H1 (cell line): Measurements from ENCODE around the gene TMEM125. TPM values are rescaled to one million over a fixed set of nuclear protein-coding genes. Genes with fewer than 3 reads are reported as not detected.

Experiments
- CTCF ChIA-PET: fragments of 300-600 bp; sonication (Branson Sonifier 250); formaldehyde crosslinking; loops from one replicate; lab custom pipeline; 2021; ENCODE audit not compliant: partially characterized antibody; lab: Charles Lee
- POLR2A ChIA-PET: fragments of 300-600 bp; sonication (Branson Sonifier 250); formaldehyde crosslinking; loops from one replicate; lab custom pipeline; 2021; ENCODE audit warnings: inconsistent platforms; ENCODE audit not compliant: partially characterized antibody; lab: Charles Lee
- DNase-seq, 2 experiments: peaks; one replicate each; pipeline versions ENCODE4 v3.0.0 to v3.0.0-alpha.2; 2010 to 2022; ENCODE audit warnings: low spot score in 2 of 2, low read depth in 1 of 2, mixed read lengths in 1 of 2
- FAIRE-seq: peaks from 2 replicates; lab custom pipeline; 2011; peaks lifted over from hg19 to GRCh38; lab: Jason Lieb, UNC
- H2AFZ ChIP-seq: 2 replicates; pipeline ENCODE4 v1.8.1; 2012; ENCODE audit warnings: low read length, inconsistent platforms
- H2AK5ac ChIP-seq: 2 replicates; pipeline ENCODE4 v1.6.1; 2013; ENCODE audit warnings: low read depth, low read length
- H2BK120ac ChIP-seq: replicated peaks from 2 replicates; pipeline ENCODE3; 2013; ENCODE audit warnings: low read depth, low read length, inconsistent platforms
- H2BK12ac ChIP-seq: 2 replicates; pipeline ENCODE4 v1.6.1; 2013; ENCODE audit warnings: low read depth, low read length
- H2BK15ac ChIP-seq: 2 replicates; pipeline ENCODE4 v1.6.1; 2013; ENCODE audit warnings: low read length
- H2BK20ac ChIP-seq: 2 replicates; pipeline ENCODE4 v1.6.1; 2013; ENCODE audit warnings: low read length
- H2BK5ac ChIP-seq: 2 replicates; pipeline ENCODE4 v1.6.1; 2013; ENCODE audit warnings: low read depth, low read length
- H3K14ac ChIP-seq: 2 replicates; pipeline ENCODE4 v1.6.1; 2013; ENCODE audit warnings: inconsistent platforms; ENCODE audit not compliant: insufficient read length
- H3K18ac ChIP-seq: 2 replicates; pipeline ENCODE4 v1.6.1; 2013; ENCODE audit warnings: low read length; ENCODE audit errors: extremely low read depth
- H3K23ac ChIP-seq: 2 replicates; pipeline ENCODE4 v1.6.1; 2013; ENCODE audit warnings: inconsistent platforms; ENCODE audit not compliant: insufficient read length
- H3K23me2 ChIP-seq: 2 replicates; pipeline ENCODE4 v1.6.1; 2013; ENCODE audit warnings: low read depth, low read length
- H3K27ac ChIP-seq: 2 replicates; pipeline ENCODE4 v1.6.1; 2011; ENCODE audit warnings: low read depth, low read length, inconsistent platforms
- H3K27me3 ChIP-seq, 4 experiments: replicated peaks in 1 of 4; 1 replicate in 1 of 4; 2 replicates in 3 of 4; pipeline versions ENCODE4 v1.6.1 to v1.8.1; 2011 to 2013; ENCODE audit warnings: low read length in 3 of 4, mild to moderate bottlenecking in 3 of 4, inconsistent platforms in 2 of 4, mixed read lengths in 2 of 4, moderate library complexity in 1 of 4; ENCODE audit not compliant: control insufficient read depth in 3 of 4, insufficient read depth in 3 of 4; ENCODE audit errors: extremely low read depth in 1 of 4
- H3K36me3 ChIP-seq, 4 experiments: 2 replicates each; pipeline versions ENCODE4 v1.6.1 to v1.8.1; 2011 to 2013; ENCODE audit warnings: mild to moderate bottlenecking in 4 of 4, low read length in 3 of 4, moderate library complexity in 2 of 4, control low read depth in 1 of 4, inconsistent platforms in 1 of 4; ENCODE audit not compliant: insufficient read depth in 4 of 4, control insufficient read depth in 2 of 4
- H3K4ac ChIP-seq: replicated peaks from 2 replicates; pipeline ENCODE3; 2013; ENCODE audit warnings: low read length, low read depth, mixed read lengths, inconsistent platforms; ENCODE audit not compliant: insufficient read length
- H3K4me1 ChIP-seq, 4 experiments: replicated peaks in 1 of 4; 1 replicate in 1 of 4; 2 replicates in 3 of 4; pipeline versions ENCODE4 v1.6.1 to v1.8.1; 2011 to 2013; ENCODE audit warnings: low read length in 3 of 4, inconsistent platforms in 2 of 4, mixed read lengths in 1 of 4; ENCODE audit not compliant: insufficient read depth in 4 of 4, control insufficient read depth in 3 of 4
- H3K4me2 ChIP-seq, 2 experiments: 2 replicates each; pipeline versions ENCODE4 v1.6.1 to v1.8.1; 2011 to 2013; ENCODE audit warnings: low read depth in 2 of 2, low read length in 2 of 2, control low read depth in 1 of 2, inconsistent platforms in 1 of 2, mild to moderate bottlenecking in 1 of 2; ENCODE audit not compliant: insufficient read depth in 1 of 2
- H3K4me3 ChIP-seq, 4 experiments: fragments of 200-600, 300-600 bp in 1 of 4; sonication (generic), shearing (Covaris generic), sonication (Bioruptor Twin) in 1 of 4; 2 replicates each; pipeline versions ENCODE4 v1.5.1 to v1.8.1; 2011 to 2016; ENCODE audit warnings: low read length in 4 of 4, low read depth in 3 of 4, control low read depth in 2 of 4, inconsistent platforms in 2 of 4, mild to moderate bottlenecking in 2 of 4, mixed read lengths in 1 of 4, moderate library complexity in 1 of 4; ENCODE audit not compliant: insufficient read depth in 2 of 4; ENCODE audit errors: extremely low read depth in 1 of 4
- H3K56ac ChIP-seq: replicated peaks from 2 replicates; pipeline ENCODE3; 2013; ENCODE audit warnings: low read depth, mild to moderate bottlenecking, mixed read lengths, low read length, inconsistent platforms; ENCODE audit not compliant: insufficient read length
- H3K79me1 ChIP-seq: 2 replicates; pipeline ENCODE4 v1.6.1; 2013; ENCODE audit warnings: low read depth, low read length, control low read depth
- H3K79me2 ChIP-seq, 2 experiments: 2 replicates each; pipeline versions ENCODE4 v1.6.1 to v1.8.1; 2012 to 2013; ENCODE audit warnings: low read length in 2 of 2, mild to moderate bottlenecking in 2 of 2, inconsistent platforms in 1 of 2; ENCODE audit not compliant: insufficient read depth in 2 of 2, control insufficient read depth in 1 of 2
- H3K9ac ChIP-seq, 4 experiments: replicated peaks in 1 of 4; 1 replicate in 1 of 4; 2 replicates in 3 of 4; pipeline versions ENCODE4 v1.6.1 to v1.8.1; 2011 to 2013; ENCODE audit warnings: low read depth in 3 of 4, low read length in 3 of 4, control low read depth in 2 of 4, mild to moderate bottlenecking in 2 of 4, moderate library complexity in 2 of 4, inconsistent platforms in 1 of 4; ENCODE audit errors: extremely low read depth in 1 of 4
- H3K9me3 ChIP-seq, 2 experiments: 2 replicates each; pipeline versions ENCODE4 v1.6.1 to v1.8.1; 2012 to 2013; ENCODE audit warnings: mild to moderate bottlenecking in 2 of 2, moderate library complexity in 2 of 2, control low read depth in 1 of 2, inconsistent platforms in 1 of 2, low read depth in 1 of 2, low read length in 1 of 2, mixed read lengths in 1 of 2; ENCODE audit not compliant: insufficient read depth in 2 of 2
- H4K20me1 ChIP-seq, 2 experiments: replicated peaks in 1 of 2; 2 replicates each; pipeline versions ENCODE3 to v1.8.1; 2011 to 2013; ENCODE audit warnings: inconsistent platforms in 2 of 2, low read length in 2 of 2, mild to moderate bottlenecking in 1 of 2; ENCODE audit not compliant: insufficient read depth in 2 of 2, control insufficient read depth in 1 of 2
- H4K5ac ChIP-seq: 2 replicates; pipeline ENCODE4 v1.6.1; 2013; ENCODE audit warnings: low read length, low read depth, mixed read lengths, inconsistent platforms; ENCODE audit not compliant: insufficient read length
- H4K8ac ChIP-seq: 2 replicates; pipeline ENCODE4 v1.8.0; 2013; ENCODE audit warnings: mild to moderate bottlenecking, moderate library complexity, low read length, inconsistent platforms; ENCODE audit not compliant: insufficient read depth; ENCODE audit errors: extremely low read depth
- H4K91ac ChIP-seq: replicated peaks from 2 replicates; pipeline ENCODE3; 2013; ENCODE audit warnings: low read length, mixed read lengths, inconsistent platforms; ENCODE audit not compliant: insufficient read length
- BACH1 ChIP-seq: IDR thresholded peaks from 2 replicates; pipeline ENCODE4 v1.6.1; 2012; ENCODE audit warnings: low read length, improper control_type of control experiment
- CBX5 ChIP-seq: fragments of 300-800, 300-1000 bp; sonication (generic); IDR thresholded peaks from 2 replicates; pipeline ENCODE4 v1.7.1; 2016; ENCODE audit warnings: antibody characterized with exemption, low read length, low read depth
- CBX8 ChIP-seq: fragments of 300-800, 300-1000 bp; sonication (generic); IDR thresholded peaks from 2 replicates; pipeline ENCODE4 v1.7.1; 2016; ENCODE audit warnings: low read depth, low read length, borderline replicate concordance
- CHD1 ChIP-seq: IDR thresholded peaks from 2 replicates; pipeline ENCODE4 v1.6.1; 2012; ENCODE audit warnings: low read depth, low read length, improper control_type of control experiment
- CTCF ChIP-seq, 3 experiments: IDR thresholded peaks; 1 replicate in 2 of 3; 2 replicates in 1 of 3; pipeline versions ENCODE4 v1.5.1 to v1.6.1; 2011; ENCODE audit warnings: low read length in 3 of 3, mild to moderate bottlenecking in 3 of 3, inconsistent platforms in 2 of 3, low read depth in 1 of 3, moderate library complexity in 1 of 3; ENCODE audit not compliant: insufficient read depth in 1 of 3; ENCODE audit errors: control extremely low read depth in 1 of 3
- EGR1 ChIP-seq: IDR thresholded peaks from 2 replicates; pipeline ENCODE4 v1.6.1; 2011; ENCODE audit warnings: low read depth, low read length, borderline replicate concordance
- EZH2 ChIP-seq: fragments of 200-600 bp; sonication (generic); IDR thresholded peaks from 2 replicates; pipeline ENCODE4 v1.7.1; 2012; ENCODE audit warnings: low read depth, mild to moderate bottlenecking, moderate library complexity, low read length, inconsistent platforms; ENCODE audit not compliant: severe bottlenecking
- GTF2F1 ChIP-seq: IDR thresholded peaks from 2 replicates; pipeline ENCODE4 v1.6.1; 2012; ENCODE audit warnings: low read depth, low read length, improper control_type of control experiment, borderline replicate concordance
- KDM1A ChIP-seq: fragments of 200-600, 300-600 bp; sonication (generic); IDR thresholded peaks from 2 replicates; pipeline ENCODE4 v1.7.1; 2016; ENCODE audit warnings: mild to moderate bottlenecking, low read length, borderline replicate concordance
- SIX5 ChIP-seq: IDR thresholded peaks from 2 replicates; pipeline ENCODE4 v1.6.1; 2011; ENCODE audit warnings: mild to moderate bottlenecking, low read depth, low read length
- SUZ12 ChIP-seq: fragments of 200-600 bp; sonication (generic); IDR thresholded peaks from 2 replicates; pipeline ENCODE4 v1.6.1; 2012; ENCODE audit warnings: mild to moderate bottlenecking, inconsistent platforms, low read length, moderate library complexity, mixed read lengths
- TEAD4 ChIP-seq: IDR thresholded peaks from 2 replicates; pipeline ENCODE4 v1.6.1; 2012; ENCODE audit warnings: low read depth, low read length, inconsistent platforms, mixed read lengths
- WGBS, 2 experiments: shearing (Covaris generic) in 1 of 2; methylation state at CpG; one replicate each; pipeline versions ENCODE4 v1.1.6 to v1.1.7; 2013 to 2015; ENCODE audit warnings: low lambda C conversion rate in 2 of 2, mixed read lengths in 2 of 2, inconsistent platforms in 1 of 2, low coverage in 1 of 2, missing lambda C conversion rate in 1 of 2; ENCODE audit not compliant: insufficient replicate concordance in 2 of 2, insufficient coverage in 1 of 2, insufficient read length in 1 of 2; ENCODE audit errors: extremely low coverage in 1 of 2, missing lambda C conversion rate in 1 of 2; 5-methylcytosine and 5-hydroxymethylcytosine counted together
- polyA plus RNA-seq, 7 experiments: library from polyadenylated mRNA; depleted of rRNA in 3 of 7; stranded (reverse) in 5 of 7; unstranded in 2 of 7; fragments of >200 nt in 5 of 7; fragments of 200-250 nt in 2 of 7; gene quantifications; 1 replicate in 5 of 7; 2 replicates in 1 of 7; 4 replicates in 1 of 7; pipeline versions ENCODE4 v1.2.1 to v1.2.3, GENCODE V29; 2011 to 2013; ENCODE audit warnings: missing spikeins in 2 of 7, mixed read lengths in 2 of 7
- total RNA-seq: library from RNA; stranded (reverse); fragmentation: NEBNext Ultra II Directional; extraction: Animal tissue kit (Norgen Biotek cat#: 25700); gene quantifications from 2 replicates; pipeline ENCODE4 v1.2.1, GENCODE V29; 2021

TMEM125 gene
- total and polyA plus RNA-seq, 2 of the 8 experiments (the other 6 are each of a cell fraction or from before 2014, with no cell fraction given), result 26.5 to 46.7 TPM

- H3K56ac ChIP-seq, result no peak overlapping the region
- no peak overlapping the region for H2BK20ac ChIP-seq
- no peak overlapping the region for H4K8ac ChIP-seq
- no peak overlapping the region for H3K9ac ChIP-seq
- CTCF ChIA-PET, result interaction anchor here (0.7 to 0.9 kb wide), 3 partner anchors 9 to 77 kb away, joined by 3 read pairs; no protein-coding TSS in a partner anchor
- no peak overlapping the region for H3K23ac ChIP-seq
- no peak overlapping the region for H2AFZ ChIP-seq
- H2BK120ac ChIP-seq, result no peak overlapping the region
- no peak overlapping the region for H3K27ac ChIP-seq
- no peak overlapping the region for H3K4ac ChIP-seq
- no peaks in the 10 kb centered on the region for H3K36me3 ChIP-seq
- H3K27me3 ChIP-seq, result no peaks in the 10 kb centered on the region; a peak in 1 of 7 replicates
- H3K4me3 ChIP-seq, result no peak overlapping the region
- H3K4me2 ChIP-seq, result no peak overlapping the region
- no peaks in the 10 kb centered on the region for H3K79me1 ChIP-seq
- H3K79me2 ChIP-seq, result no peaks in the 10 kb centered on the region
- DNase-seq, result no peak
- H2AK5ac ChIP-seq, result no peak overlapping the region
- no peak for FAIRE-seq
- H2BK5ac ChIP-seq, result no peak overlapping the region
- H3K18ac ChIP-seq, result no peak overlapping the region
- H3K14ac ChIP-seq, result no peak overlapping the region
- H4K20me1 ChIP-seq, result no peaks in the 10 kb centered on the region
- H4K5ac ChIP-seq, result no peak overlapping the region
- H3K9me3 ChIP-seq, result no peaks in the 10 kb centered on the region
- WGBS, 2 experiments, result 91% methylated on average over 8 of the region's 10 CpGs; no CpG with 5 or more reads in 1 of the 2 experiments
- POLR2A ChIA-PET, result interaction anchor here (0.8 to 1.1 kb wide), 2 partner anchors 44 to 45 kb away, joined by 3 to 4 read pairs; partner anchors contain the start of gene CDC20
- H3K23me2 ChIP-seq, result no peaks in the 10 kb centered on the region
- no peak overlapping the region for H2BK15ac ChIP-seq
- H4K91ac ChIP-seq, result no peak overlapping the region
- H2BK12ac ChIP-seq, result no peak overlapping the region
- H3K4me1 ChIP-seq, result peaks cover 0 to 5% (median 0%) of the 10 kb centered on the region in 4 experiments; a peak in 1 of 7 replicates
- TF ChIP-seq KDM1A (no peak), GTF2F1 (no peak), EGR1 (no peak), SUZ12 (no peak), CTCF (IDR thresholded peaks at IDR 0.05; ENCODE audit: control extremely low read depth in 1 of 3, insufficient read depth in 1 of 3, low read depth in 1 of 3, low read length in 3 of 3) (no peak), TEAD4 (no peak), EZH2 (no peak), SIX5 (no peak), CBX8 (no peak), CHD1 (no peak), BACH1 (no peak), CBX5 (no peak)
Measured at GRCh38 chr1:43313771-43314170, 44.0 kb downstream of the TMEM125 start.
